Measurements from ENCODE around the gene ST8SIA4. TPM values are rescaled to one million over a fixed set of nuclear protein-coding genes. Genes with fewer than 3 reads are reported as not detected.

The ST8SIA4 gene
- total and polyA plus RNA-seq, 7 experiments from 2014 or later = 5.8 to 54.5 (median 21.9) TPM

DNA sequence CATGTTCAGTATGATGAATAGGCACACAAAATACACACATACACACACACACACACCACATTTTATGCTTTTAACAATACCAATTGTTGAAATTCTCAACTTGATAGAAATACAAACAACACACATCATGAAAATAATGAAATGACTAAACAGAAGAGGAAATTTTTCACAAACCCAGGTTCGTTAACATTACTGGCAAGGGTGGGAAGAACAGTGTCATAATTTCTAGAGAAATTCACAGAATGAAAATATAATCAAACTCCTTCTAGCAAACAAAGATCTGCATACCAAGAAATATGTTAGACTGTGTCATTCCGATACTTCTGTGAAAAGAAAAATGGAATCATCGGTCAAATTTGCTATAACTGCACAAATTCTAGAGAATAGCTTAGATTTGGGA, 41.9 kb downstream of the ST8SIA4 start:
- H3K4me3 Mint-ChIP-seq = peak overlapping the region in 1 of 10 donors; percentile 62
- Histone ChIP-seq H3K27me3 (ENCODE audit: control insufficient read depth in 2 of 2, insufficient read depth in 2 of 2, low read length in 2 of 2) (no peaks in the 10 kb centered on the region), H3K27ac (ENCODE audit: low read depth, low read length) (no peak overlapping the region), H3K4me1 (ENCODE audit: control insufficient read depth in 2 of 2, insufficient read depth in 2 of 2, low read length in 2 of 2) (peaks cover 0 to 6% of the 10 kb centered on the region in 2 donors), H3K36me3 (ENCODE audit: control insufficient read depth in 2 of 3, insufficient read depth in 3 of 3, low read length in 3 of 3) (no peaks in the 10 kb centered on the region), H3K4me3 (ENCODE audit: low read length) (no peak overlapping the region), H3K9me3 (ENCODE audit: control insufficient read depth in 2 of 3, low read length in 3 of 3) (no peaks in the 10 kb centered on the region)
- H3K4me1 Mint-ChIP-seq = peaks cover 17 to 60% (median 48%) of the 10 kb centered on the region in 7 donors
- H3K27me3 Mint-ChIP-seq = no peaks in the 10 kb centered on the region
- H3K27ac Mint-ChIP-seq = peak overlapping the region in 2 of 9 donors; percentile 10 to 71
- POLR2A ChIA-PET = no interaction called here
- peaks cover 0 to 3% (median 0%) of the 10 kb centered on the region in 11 donors for H3K9me3 Mint-ChIP-seq
- peaks cover 4 to 47% (median 33%) of the 10 kb centered on the region in 5 donors for H3K36me3 Mint-ChIP-seq
- no peak for DNase-seq
- intact Hi-C loops (cut with micrococcal nuclease) = loop anchor here (1.0 to 2.0 kb wide), 2 partner anchors 8 to 14 kb away; no protein-coding TSS in a partner anchor
- CTCF ChIA-PET = no interaction called here
- no peak for ATAC-seq

DNA sequence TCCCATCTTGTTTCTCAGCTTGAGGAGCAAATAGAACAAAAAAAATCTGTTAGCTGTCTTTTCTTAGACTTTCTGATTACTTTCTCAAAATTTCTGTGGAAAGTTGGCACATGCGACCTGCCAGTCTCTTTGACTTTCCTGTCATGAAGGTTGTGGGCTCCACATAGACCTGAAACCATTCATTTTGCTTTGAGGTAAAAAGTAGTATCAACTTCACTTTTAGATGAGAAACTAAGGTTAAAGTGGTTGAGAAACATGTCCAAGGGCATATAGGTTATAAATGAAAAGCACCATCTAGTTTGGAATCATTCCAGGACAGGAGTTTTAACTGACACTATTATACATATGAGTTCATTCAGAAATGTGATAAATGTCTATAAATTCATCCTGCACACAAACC, 42.7 kb downstream of the ST8SIA4 start:
- H3K27ac ChIP-seq (ENCODE audit: low read depth, low read length) = no peak overlapping the region
- ATAC-seq = no peak
- H3K4me3 ChIP-seq (ENCODE audit: low read length) = no peak overlapping the region
- Mint-ChIP-seq H3K4me3 (no peak overlapping the region), H3K36me3 (peaks cover 7 to 49% (median 32%) of the 10 kb centered on the region in 5 donors), H3K9me3 (peaks cover 0 to 3% (median 0%) of the 10 kb centered on the region in 11 donors), H3K27me3 (no peaks in the 10 kb centered on the region), H3K4me1 (peaks cover 21 to 65% (median 48%) of the 10 kb centered on the region in 7 donors), H3K27ac (peak overlapping the region in 1 of 9 donors; percentile 68)
- intact Hi-C loops (cut with micrococcal nuclease) = loop anchor here (1.0 to 2.0 kb wide), 2 partner anchors 8 to 14 kb away; no protein-coding TSS in a partner anchor
- POLR2A ChIA-PET = no interaction called here
- no peak for DNase-seq
- no peaks in the 10 kb centered on the region for H3K36me3 ChIP-seq (ENCODE audit: control insufficient read depth in 2 of 3, insufficient read depth in 3 of 3, low read length in 3 of 3)
- H3K4me1 ChIP-seq (ENCODE audit: control insufficient read depth in 2 of 2, insufficient read depth in 2 of 2, low read length in 2 of 2) = peaks cover 0 to 6% of the 10 kb centered on the region in 2 donors
- H3K27me3 ChIP-seq (ENCODE audit: control insufficient read depth in 2 of 2, insufficient read depth in 2 of 2, low read length in 2 of 2) = no peaks in the 10 kb centered on the region
- CTCF ChIA-PET = no interaction called here
- H3K9me3 ChIP-seq (ENCODE audit: control insufficient read depth in 2 of 3, low read length in 3 of 3) = no peaks in the 10 kb centered on the region

DNA sequence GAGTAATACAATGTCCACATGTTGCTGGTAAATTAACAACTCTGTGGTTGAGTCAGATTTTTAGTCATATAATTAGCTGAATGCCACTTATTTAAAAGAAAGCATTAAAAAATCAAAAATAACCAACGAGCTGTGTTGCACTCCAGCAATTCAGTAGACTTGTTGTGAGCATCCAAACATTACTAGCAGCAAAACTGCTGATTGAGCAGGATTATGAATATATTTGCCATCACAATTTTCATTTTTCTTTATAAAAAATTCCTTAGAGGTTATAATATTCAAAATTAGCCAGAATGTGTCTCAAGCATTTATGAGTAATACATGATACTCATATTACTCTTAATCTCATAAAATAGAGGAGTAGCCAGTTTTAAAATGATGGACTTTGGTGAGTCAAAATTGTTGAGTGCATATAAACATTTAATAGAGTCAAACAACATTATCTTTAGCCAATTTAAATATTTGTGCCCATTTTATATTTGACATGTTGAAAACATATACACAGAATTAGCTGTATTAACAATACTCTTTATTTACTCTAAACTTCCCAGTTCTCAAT, 44.0 kb downstream of the ST8SIA4 start:
- Histone ChIP-seq H3K9me3 (ENCODE audit: control insufficient read depth in 2 of 3, low read length in 3 of 3) (no peaks in the 10 kb centered on the region), H3K27ac (ENCODE audit: low read depth, low read length) (no peak overlapping the region), H3K4me1 (ENCODE audit: control insufficient read depth in 2 of 2, insufficient read depth in 2 of 2, low read length in 2 of 2) (peaks cover 0 to 9% of the 10 kb centered on the region in 2 donors), H3K27me3 (ENCODE audit: control insufficient read depth in 2 of 2, insufficient read depth in 2 of 2, low read length in 2 of 2) (no peaks in the 10 kb centered on the region), H3K36me3 (ENCODE audit: control insufficient read depth in 2 of 3, insufficient read depth in 3 of 3, low read length in 3 of 3) (no peaks in the 10 kb centered on the region), H3K4me3 (ENCODE audit: low read length) (no peak overlapping the region)
- DNase-seq (no peak), ATAC-seq (no peak)
- Mint-ChIP-seq H3K4me3 (no peak overlapping the region), H3K27me3 (no peaks in the 10 kb centered on the region), H3K9me3 (peaks cover 0 to 3% (median 0%) of the 10 kb centered on the region in 11 donors), H3K27ac (no peak overlapping the region), H3K36me3 (peaks cover 7 to 54% (median 35%) of the 10 kb centered on the region in 5 donors), H3K4me1 (peaks cover 31 to 68% (median 55%) of the 10 kb centered on the region in 7 donors)
- CTCF ChIA-PET = no interaction called here
- POLR2A ChIA-PET = interaction anchor here (0.5 to 1.1 kb wide), 2 partner anchors 44 to 327 kb away, joined by 3 read pairs; partner anchors contain the start of gene ST8SIA4
- intact Hi-C loops (cut with micrococcal nuclease) = no loop called here

DNA sequence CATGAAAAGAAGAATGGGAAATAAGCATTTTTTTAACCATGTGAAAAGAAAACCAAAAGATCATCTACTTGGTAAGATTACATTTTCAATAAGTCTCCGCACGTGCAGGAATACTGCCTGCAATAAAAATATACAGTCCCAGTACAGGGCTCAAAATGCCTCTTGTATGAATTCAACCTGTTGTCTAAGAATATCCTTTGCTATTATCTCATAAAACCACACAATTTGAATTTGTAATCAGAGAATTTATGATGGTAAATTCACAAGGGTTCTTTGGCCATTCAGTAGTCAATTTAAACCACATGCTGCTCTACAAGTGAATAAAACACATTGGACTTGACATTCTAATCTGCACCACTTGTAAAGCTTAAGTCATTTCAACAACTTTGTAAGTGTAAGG, 46.6 kb downstream of the ST8SIA4 start:
- Mint-ChIP-seq H3K27me3 (no peaks in the 10 kb centered on the region), H3K9me3 (no peaks in the 10 kb centered on the region), H3K4me3 (no peak overlapping the region), H3K4me1 (peaks cover 47 to 71% (median 64%) of the 10 kb centered on the region in 7 donors), H3K27ac (peak overlapping the region in 3 of 9 donors; percentile 9 to 51 (median 28)), H3K36me3 (peaks cover 7 to 48% (median 28%) of the 10 kb centered on the region in 5 donors)
- intact Hi-C loops (cut with micrococcal nuclease) = no loop called here
- ChIA-PET POLR2A (interaction anchor here (0.6 to 0.7 kb wide), 2 partner anchors 11 to 99 kb away, joined by 3 to 4 read pairs; no protein-coding TSS in a partner anchor), CTCF (interaction anchor here (0.5 kb wide), 1 partner anchor 18 kb away, joined by 3 read pairs; no protein-coding TSS in a partner anchor)
- DNase-seq = no peak
- Histone ChIP-seq H3K27ac (ENCODE audit: low read depth, low read length) (no peak overlapping the region), H3K4me3 (ENCODE audit: low read length) (no peak overlapping the region), H3K36me3 (ENCODE audit: control insufficient read depth in 2 of 3, insufficient read depth in 3 of 3, low read length in 3 of 3) (no peaks in the 10 kb centered on the region), H3K4me1 (ENCODE audit: control insufficient read depth in 2 of 2, insufficient read depth in 2 of 2, low read length in 2 of 2) (peaks cover 9 to 16% of the 10 kb centered on the region in 2 donors), H3K9me3 (ENCODE audit: control insufficient read depth in 2 of 3, low read length in 3 of 3) (no peaks in the 10 kb centered on the region), H3K27me3 (ENCODE audit: control insufficient read depth in 2 of 2, insufficient read depth in 2 of 2, low read length in 2 of 2) (no peaks in the 10 kb centered on the region)
- ATAC-seq = no peak

DNA sequence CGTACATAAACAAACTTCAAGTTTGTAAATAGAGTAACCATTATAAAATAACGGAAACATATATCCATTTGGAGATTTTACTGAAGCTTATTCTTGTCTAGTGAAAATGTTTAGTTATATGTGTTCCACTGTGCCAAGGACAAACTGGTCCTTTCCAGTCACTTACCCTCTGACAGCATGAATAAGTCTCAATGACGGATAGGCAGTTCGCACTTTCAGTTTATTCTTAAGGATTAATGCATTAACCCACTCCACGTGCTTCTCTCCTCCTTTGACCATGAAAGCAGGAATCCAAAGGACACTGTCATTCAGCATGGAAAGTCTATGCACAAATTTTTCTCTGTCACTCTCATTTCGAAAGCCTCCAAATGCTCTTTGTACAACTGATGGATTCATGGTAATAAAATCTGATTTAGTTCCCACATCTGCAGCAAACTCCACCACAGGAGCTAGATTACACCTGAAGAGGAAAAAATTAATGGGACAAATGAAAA, 47.1 kb downstream of the ST8SIA4 start:
- peaks cover 43 to 66% (median 60%) of the 10 kb centered on the region in 7 donors for H3K4me1 Mint-ChIP-seq
- ATAC-seq (no peak), DNase-seq (no peak)
- Histone ChIP-seq H3K27me3 (ENCODE audit: control insufficient read depth in 2 of 2, insufficient read depth in 2 of 2, low read length in 2 of 2) (no peaks in the 10 kb centered on the region), H3K9me3 (ENCODE audit: control insufficient read depth in 2 of 3, low read length in 3 of 3) (no peaks in the 10 kb centered on the region), H3K4me1 (ENCODE audit: control insufficient read depth in 2 of 2, insufficient read depth in 2 of 2, low read length in 2 of 2) (peaks cover 9 to 16% of the 10 kb centered on the region in 2 donors), H3K27ac (ENCODE audit: low read depth, low read length) (no peak overlapping the region), H3K4me3 (ENCODE audit: low read length) (no peak overlapping the region), H3K36me3 (ENCODE audit: control insufficient read depth in 2 of 3, insufficient read depth in 3 of 3, low read length in 3 of 3) (no peaks in the 10 kb centered on the region)
- no peak overlapping the region for H3K4me3 Mint-ChIP-seq
- peaks cover 7 to 44% (median 28%) of the 10 kb centered on the region in 5 donors for H3K36me3 Mint-ChIP-seq
- H3K9me3 Mint-ChIP-seq = no peaks in the 10 kb centered on the region
- CTCF ChIA-PET = no interaction called here
- POLR2A ChIA-PET = interaction anchor here (0.7 kb wide), 1 partner anchor 12 kb away, joined by 3 read pairs; no protein-coding TSS in a partner anchor
- H3K27ac Mint-ChIP-seq = peak overlapping the region in 4 of 9 donors; percentile 9 to 40 (median 30)
- intact Hi-C loops (cut with micrococcal nuclease) = no loop called here
- H3K27me3 Mint-ChIP-seq = no peaks in the 10 kb centered on the region

DNA sequence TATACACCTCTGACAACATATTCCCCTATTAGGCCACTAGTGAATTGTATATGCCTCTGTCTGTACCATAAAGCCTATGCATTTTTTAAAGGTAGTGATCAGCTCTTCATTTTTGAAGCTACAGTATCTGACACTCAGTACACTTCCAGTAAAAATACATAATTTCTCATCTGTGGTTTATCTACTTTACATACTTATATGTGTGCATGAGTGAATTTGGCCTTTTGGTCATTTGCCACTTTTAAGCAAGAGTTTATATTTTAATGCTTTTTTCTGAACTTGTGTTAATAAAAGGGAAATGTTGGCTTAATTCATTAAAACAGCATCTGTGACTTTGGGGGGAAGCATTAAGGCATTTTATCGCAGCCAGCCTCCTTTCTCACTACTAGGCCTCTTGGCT, 47.8 kb downstream of the ST8SIA4 start:
- Mint-ChIP-seq H3K27me3 (no peaks in the 10 kb centered on the region), H3K9me3 (no peaks in the 10 kb centered on the region), H3K27ac (peak overlapping the region in 5 of 9 donors; percentile 14 to 74 (median 64)), H3K36me3 (peaks cover 7 to 39% (median 27%) of the 10 kb centered on the region in 5 donors), H3K4me1 (peaks cover 37 to 61% (median 55%) of the 10 kb centered on the region in 7 donors), H3K4me3 (peak overlapping the region in 3 of 10 donors; percentile 12 to 49 (median 21))
- no peaks in the 10 kb centered on the region for H3K36me3 ChIP-seq (ENCODE audit: control insufficient read depth in 2 of 3, insufficient read depth in 3 of 3, low read length in 3 of 3)
- no peaks in the 10 kb centered on the region for H3K27me3 ChIP-seq (ENCODE audit: control insufficient read depth in 2 of 2, insufficient read depth in 2 of 2, low read length in 2 of 2)
- POLR2A ChIA-PET = no interaction called here
- CTCF ChIA-PET = no interaction called here
- H3K4me3 ChIP-seq (ENCODE audit: low read length) = no peak overlapping the region
- DNase-seq = no peak
- H3K27ac ChIP-seq (ENCODE audit: low read depth, low read length) = no peak overlapping the region
- peaks cover 9 to 16% of the 10 kb centered on the region in 2 donors for H3K4me1 ChIP-seq (ENCODE audit: control insufficient read depth in 2 of 2, insufficient read depth in 2 of 2, low read length in 2 of 2)
- intact Hi-C loops (cut with micrococcal nuclease) = no loop called here
- H3K9me3 ChIP-seq (ENCODE audit: control insufficient read depth in 2 of 3, low read length in 3 of 3) = no peaks in the 10 kb centered on the region
- ATAC-seq = no peak

Data from naive thymus-derived CD4-positive, alpha-beta T cell (primary cell).